ENCODE data around the gene BNIP5. TPM values are rescaled to one million over a fixed set of nuclear protein-coding genes. Genes with fewer than 3 reads are reported as not detected.
A peak's percentile ranks its signal among the peaks of the same experiment; 100 is the strongest.

Gene BNIP5
- total RNA-seq, 1 donor from 2014 or later = not detected

DNA sequence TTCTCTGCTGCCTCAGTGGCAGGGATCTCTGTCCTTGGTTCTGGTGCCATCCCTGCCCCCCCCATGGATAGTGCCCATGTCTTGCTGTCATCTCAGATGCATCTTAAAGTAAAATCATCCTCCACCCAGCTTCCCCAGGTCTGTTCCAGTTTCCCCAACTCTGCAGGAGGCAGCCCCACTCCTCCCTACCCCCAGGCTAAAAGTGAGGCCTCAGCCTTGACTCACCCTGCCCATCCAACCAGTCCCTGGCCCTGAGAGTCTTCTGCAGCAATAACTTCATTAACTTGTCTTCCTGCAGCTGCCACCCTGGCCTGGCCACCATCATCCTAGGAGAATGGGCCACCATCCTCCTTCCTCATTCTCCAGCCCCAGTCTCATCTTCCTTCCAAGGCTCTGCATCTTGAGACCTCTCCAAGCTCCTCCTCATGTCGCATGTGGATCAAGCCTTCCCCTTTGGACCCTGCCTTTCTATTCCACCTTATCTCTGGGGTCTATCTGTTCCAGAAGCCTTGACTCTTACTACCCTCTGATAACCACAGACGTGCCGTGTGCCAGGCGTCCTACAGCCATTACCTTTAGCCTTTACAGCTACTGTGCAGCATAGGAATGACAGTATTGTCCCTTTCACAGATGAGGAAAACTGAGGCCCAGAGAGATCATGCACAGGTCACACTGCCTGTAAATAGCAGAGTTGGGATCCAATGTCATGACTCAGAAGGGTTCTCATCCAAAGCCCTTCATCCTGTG, 68.8 kb downstream of the BNIP5 start:
- no peak for DNase-seq (ENCODE audit: low read depth in 2 of 2)

DNA sequence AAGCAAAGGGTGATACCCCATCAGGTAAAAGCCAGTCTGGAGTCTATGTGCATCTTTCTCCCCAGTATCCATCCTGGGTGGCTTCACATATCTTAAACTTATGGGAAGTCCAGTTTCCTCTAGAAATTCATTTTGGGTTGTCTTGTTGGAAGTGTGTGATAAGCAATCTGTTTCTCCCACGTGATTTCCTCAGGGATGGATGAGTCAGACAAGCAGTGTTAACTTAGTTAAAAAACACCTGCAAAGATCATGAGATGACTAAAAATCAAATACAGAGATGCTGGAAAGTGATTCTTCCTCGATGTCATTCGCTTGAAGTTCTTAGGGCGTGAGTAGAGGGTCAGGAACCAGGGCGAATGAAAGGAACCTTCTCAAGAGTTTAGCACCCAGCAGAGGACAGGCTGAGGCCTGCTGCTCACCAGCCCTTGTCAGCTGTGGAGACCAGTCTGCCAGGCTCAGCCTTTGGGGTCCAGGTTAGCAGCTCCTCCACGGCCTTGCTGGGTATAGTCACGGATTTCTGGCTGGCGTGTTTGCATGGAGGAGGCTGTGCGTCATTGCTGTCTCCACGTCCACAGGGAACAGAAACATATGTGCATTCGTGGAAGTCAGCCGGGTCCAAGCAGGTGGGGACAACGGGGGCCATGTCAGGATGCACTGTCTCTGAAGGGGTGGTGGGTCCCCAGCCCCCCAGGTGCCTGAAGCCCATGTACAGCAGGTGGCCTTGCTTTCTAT, 69.6 kb downstream of the BNIP5 start:
- DNase-seq (ENCODE audit: low read depth in 2 of 2) = peak in 1 of 2 donors; percentile 49

Other genes starting within 250 kb of the BNIP5 start
- 3.9 and 7.0 TPM in 2 replicates for gene MAPK13, start 206.4 kb downstream of the BNIP5 start, total RNA-seq
- gene BRPF3, start 140.1 kb downstream of the BNIP5 start, total RNA-seq = 5.1 and 8.7 TPM in 2 replicates
- gene PNPLA1, start 66.8 kb downstream of the BNIP5 start, total RNA-seq = not detected in 2 replicates
- 0.13 TPM in 2 replicates for gene ETV7, start 50.8 kb upstream of the BNIP5 start, total RNA-seq
- gene PXT1, start 106.0 kb upstream of the BNIP5 start, total RNA-seq = under 0.01 and 0.13 TPM in 2 replicates
- 92.0 and 106 TPM in 2 replicates for gene KCTD20, start 106.1 kb upstream of the BNIP5 start, total RNA-seq
- gene STK38, start 210.6 kb upstream of the BNIP5 start, total RNA-seq = 10.5 and 11.4 TPM in 2 replicates

Data from dermis microvascular lymphatic vessel endothelial cell (primary cell).